ENCODE results near the gene HNRNPLL. TPM values are rescaled to one million over a fixed set of nuclear protein-coding genes. Genes with fewer than 3 reads are reported as not detected.
A peak's percentile ranks its signal among the peaks of the same experiment; 100 is the strongest.

The HNRNPLL gene
- total and polyA plus RNA-seq, 2 of the 13 experiments (the other 11 are each of a cell fraction or from before 2014, with no cell fraction given): 49.4 to 103 TPM

DNA sequence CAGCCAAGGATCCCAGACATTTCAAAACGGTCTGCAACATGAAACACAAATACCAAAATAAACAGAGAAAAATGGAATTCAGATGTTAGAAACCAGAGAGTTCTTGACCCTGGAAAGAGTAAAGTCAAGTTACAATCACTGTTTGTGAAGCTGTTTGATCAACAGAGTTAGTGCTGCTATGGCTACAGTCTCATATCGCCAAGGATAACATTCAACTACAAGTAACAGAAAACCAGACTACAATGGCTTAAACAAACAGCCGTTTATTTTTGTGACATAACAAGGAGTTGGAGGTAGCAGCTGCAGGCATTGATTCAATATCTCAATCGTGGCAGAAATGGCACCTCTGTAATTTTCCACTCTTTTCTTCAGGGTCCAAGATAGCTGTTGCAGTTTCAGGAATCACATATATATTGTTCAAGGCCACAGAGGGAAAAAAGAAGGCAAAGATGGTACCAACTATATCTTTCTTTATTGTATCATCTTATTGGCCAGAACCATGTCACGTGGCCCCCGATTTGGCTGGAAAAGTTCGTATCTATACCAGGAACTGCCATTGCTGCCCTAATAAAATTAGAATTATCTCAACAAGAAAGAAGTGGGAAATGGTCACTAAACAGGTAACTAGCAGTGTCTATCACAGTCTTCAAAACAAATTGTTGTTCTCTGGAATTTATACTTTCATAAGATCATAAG lies 17.7 kb upstream of the HNRNPLL start (continued):
- TF ChIP-seq MXI1 (IDR thresholded peaks at IDR 0.05; ENCODE audit: borderline replicate concordance, low read depth, low read length) (peak; percentile 59; the same call in 2 of the 3 replicates), ZNF101 (CRISPR knock-in tag; IDR thresholded peaks at IDR 0.05; ENCODE audit: borderline replicate concordance, low read depth) (no peak), SNAPC2 (CRISPR knock-in tag; IDR thresholded peaks at IDR 0.05) (no peak), ZNF607 (CRISPR knock-in tag; IDR thresholded peaks at IDR 0.05; ENCODE audit: borderline replicate concordance) (no peak), ZBTB3 (CRISPR knock-in tag; IDR thresholded peaks at IDR 0.05; ENCODE audit: borderline replicate concordance, low read depth) (no peak), ZKSCAN5 (CRISPR knock-in tag; IDR thresholded peaks at IDR 0.05) (no peak), DPF2 (CRISPR knock-in tag; IDR thresholded peaks at IDR 0.05; ENCODE audit: borderline replicate concordance, low read depth) (no peak), MTF2 (CRISPR knock-in tag; IDR thresholded peaks at IDR 0.05; ENCODE audit: borderline replicate concordance) (no peak), NRL (CRISPR knock-in tag; IDR thresholded peaks at IDR 0.05; ENCODE audit: borderline replicate concordance) (no peak), MED8 (CRISPR knock-in tag; IDR thresholded peaks at IDR 0.05; ENCODE audit: insufficient replicate concordance) (no peak), ZNF501 (CRISPR knock-in tag; IDR thresholded peaks at IDR 0.05) (no peak), GABPA (IDR thresholded peaks at IDR 0.05; ENCODE audit: low read depth, low read length) (no peak), GABPA (CRISPR knock-in tag; IDR thresholded peaks at IDR 0.05; ENCODE audit: low read depth) (no peak)
- TF ChIP-seq, protein P1, sequence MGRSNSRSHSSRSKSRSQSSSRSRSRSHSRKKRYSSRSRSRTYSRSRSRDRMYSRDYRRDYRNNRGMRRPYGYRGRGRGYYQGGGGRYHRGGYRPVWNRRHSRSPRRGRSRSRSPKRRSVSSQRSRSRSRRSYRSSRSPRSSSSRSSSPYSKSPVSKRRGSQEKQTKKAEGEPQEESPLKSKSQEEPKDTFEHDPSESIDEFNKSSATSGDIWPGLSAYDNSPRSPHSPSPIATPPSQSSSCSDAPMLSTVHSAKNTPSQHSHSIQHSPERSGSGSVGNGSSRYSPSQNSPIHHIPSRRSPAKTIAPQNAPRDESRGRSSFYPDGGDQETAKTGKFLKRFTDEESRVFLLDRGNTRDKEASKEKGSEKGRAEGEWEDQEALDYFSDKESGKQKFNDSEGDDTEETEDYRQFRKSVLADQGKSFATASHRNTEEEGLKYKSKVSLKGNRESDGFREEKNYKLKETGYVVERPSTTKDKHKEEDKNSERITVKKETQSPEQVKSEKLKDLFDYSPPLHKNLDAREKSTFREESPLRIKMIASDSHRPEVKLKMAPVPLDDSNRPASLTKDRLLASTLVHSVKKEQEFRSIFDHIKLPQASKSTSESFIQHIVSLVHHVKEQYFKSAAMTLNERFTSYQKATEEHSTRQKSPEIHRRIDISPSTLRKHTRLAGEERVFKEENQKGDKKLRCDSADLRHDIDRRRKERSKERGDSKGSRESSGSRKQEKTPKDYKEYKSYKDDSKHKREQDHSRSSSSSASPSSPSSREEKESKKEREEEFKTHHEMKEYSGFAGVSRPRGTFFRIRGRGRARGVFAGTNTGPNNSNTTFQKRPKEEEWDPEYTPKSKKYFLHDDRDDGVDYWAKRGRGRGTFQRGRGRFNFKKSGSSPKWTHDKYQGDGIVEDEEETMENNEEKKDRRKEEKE (IDR thresholded peaks at IDR 0.05): no peak
- TF ChIP-seq, protein P2, sequence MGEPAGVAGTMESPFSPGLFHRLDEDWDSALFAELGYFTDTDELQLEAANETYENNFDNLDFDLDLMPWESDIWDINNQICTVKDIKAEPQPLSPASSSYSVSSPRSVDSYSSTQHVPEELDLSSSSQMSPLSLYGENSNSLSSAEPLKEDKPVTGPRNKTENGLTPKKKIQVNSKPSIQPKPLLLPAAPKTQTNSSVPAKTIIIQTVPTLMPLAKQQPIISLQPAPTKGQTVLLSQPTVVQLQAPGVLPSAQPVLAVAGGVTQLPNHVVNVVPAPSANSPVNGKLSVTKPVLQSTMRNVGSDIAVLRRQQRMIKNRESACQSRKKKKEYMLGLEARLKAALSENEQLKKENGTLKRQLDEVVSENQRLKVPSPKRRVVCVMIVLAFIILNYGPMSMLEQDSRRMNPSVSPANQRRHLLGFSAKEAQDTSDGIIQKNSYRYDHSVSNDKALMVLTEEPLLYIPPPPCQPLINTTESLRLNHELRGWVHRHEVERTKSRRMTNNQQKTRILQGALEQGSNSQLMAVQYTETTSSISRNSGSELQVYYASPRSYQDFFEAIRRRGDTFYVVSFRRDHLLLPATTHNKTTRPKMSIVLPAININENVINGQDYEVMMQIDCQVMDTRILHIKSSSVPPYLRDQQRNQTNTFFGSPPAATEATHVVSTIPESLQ (CRISPR knock-in tag; conservative IDR thresholded peaks at IDR 0.05): no peak
- TF ChIP-seq, protein P3, sequence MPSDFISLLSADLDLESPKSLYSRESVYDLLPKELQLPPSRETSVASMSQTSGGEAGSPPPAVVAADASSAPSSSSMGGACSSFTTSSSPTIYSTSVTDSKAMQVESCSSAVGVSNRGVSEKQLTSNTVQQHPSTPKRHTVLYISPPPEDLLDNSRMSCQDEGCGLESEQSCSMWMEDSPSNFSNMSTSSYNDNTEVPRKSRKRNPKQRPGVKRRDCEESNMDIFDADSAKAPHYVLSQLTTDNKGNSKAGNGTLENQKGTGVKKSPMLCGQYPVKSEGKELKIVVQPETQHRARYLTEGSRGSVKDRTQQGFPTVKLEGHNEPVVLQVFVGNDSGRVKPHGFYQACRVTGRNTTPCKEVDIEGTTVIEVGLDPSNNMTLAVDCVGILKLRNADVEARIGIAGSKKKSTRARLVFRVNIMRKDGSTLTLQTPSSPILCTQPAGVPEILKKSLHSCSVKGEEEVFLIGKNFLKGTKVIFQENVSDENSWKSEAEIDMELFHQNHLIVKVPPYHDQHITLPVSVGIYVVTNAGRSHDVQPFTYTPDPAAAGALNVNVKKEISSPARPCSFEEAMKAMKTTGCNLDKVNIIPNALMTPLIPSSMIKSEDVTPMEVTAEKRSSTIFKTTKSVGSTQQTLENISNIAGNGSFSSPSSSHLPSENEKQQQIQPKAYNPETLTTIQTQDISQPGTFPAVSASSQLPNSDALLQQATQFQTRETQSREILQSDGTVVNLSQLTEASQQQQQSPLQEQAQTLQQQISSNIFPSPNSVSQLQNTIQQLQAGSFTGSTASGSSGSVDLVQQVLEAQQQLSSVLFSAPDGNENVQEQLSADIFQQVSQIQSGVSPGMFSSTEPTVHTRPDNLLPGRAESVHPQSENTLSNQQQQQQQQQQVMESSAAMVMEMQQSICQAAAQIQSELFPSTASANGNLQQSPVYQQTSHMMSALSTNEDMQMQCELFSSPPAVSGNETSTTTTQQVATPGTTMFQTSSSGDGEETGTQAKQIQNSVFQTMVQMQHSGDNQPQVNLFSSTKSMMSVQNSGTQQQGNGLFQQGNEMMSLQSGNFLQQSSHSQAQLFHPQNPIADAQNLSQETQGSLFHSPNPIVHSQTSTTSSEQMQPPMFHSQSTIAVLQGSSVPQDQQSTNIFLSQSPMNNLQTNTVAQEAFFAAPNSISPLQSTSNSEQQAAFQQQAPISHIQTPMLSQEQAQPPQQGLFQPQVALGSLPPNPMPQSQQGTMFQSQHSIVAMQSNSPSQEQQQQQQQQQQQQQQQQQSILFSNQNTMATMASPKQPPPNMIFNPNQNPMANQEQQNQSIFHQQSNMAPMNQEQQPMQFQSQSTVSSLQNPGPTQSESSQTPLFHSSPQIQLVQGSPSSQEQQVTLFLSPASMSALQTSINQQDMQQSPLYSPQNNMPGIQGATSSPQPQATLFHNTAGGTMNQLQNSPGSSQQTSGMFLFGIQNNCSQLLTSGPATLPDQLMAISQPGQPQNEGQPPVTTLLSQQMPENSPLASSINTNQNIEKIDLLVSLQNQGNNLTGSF (CRISPR knock-in tag; IDR thresholded peaks at IDR 0.05): no peak
- TF ChIP-seq, protein P4, sequence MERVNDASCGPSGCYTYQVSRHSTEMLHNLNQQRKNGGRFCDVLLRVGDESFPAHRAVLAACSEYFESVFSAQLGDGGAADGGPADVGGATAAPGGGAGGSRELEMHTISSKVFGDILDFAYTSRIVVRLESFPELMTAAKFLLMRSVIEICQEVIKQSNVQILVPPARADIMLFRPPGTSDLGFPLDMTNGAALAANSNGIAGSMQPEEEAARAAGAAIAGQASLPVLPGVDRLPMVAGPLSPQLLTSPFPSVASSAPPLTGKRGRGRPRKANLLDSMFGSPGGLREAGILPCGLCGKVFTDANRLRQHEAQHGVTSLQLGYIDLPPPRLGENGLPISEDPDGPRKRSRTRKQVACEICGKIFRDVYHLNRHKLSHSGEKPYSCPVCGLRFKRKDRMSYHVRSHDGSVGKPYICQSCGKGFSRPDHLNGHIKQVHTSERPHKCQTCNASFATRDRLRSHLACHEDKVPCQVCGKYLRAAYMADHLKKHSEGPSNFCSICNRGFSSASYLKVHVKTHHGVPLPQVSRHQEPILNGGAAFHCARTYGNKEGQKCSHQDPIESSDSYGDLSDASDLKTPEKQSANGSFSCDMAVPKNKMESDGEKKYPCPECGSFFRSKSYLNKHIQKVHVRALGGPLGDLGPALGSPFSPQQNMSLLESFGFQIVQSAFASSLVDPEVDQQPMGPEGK (CRISPR knock-in tag; IDR thresholded peaks at IDR 0.05): no peak
